ENCODE data around the gene TSPAN18.

Gene TSPAN18

DNA sequence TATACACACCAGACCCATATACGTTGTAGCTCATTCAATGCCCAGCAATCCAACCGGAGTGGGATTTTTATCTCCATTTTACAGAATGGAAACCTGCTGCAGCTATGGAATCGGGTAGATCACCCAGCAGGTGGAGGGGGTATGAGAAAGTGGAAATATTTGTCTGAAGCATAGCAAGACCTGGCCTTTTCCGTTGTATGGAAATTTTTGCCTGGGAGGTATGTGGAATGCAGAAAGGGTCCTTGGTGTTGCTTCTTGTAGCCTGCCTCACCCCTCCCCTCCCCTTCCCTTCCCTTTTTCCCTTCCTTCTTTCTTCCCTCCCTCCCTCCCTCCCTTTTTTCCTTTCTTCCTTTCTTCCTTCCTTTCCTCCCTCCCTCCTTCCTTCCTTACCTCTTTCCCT is 15.2 kb downstream of the TSPAN18 start:
- DNase-seq: no peak

DNA sequence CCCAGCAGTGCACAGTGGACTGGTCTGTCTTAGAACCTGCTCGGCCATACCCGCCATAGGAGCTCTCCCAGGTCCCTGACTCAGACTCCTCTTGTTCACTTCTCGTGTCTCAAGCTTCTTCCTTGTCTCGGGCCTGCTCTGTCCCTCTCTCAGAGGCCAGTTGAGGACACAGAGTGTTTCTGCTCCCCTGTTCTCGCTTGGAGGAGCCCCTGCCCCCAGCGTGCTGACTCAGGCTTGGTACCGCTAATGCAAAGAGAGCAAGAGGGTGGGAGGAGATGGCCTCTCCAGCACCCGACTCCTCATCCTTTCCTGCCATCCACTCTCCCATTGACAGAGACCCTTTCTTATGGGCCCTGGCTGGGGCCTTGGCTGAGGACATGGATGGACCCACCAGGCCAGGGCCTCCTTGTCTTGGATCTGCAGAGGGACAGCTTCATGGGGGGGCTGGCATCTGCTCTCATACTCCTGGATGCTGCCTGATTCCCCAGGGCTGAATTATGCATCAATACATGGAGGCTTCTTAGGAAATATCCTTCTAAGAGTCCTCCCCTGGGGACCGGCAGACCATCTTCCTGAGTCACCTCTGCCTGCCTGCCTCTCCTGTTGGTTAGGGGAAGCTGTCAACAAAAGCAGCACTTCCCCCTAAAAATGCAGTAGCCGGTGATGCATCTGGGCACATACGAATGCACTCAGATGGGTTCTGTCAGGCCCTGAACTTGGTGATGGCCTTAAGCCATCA is 15.9 kb downstream of the TSPAN18 start:
- no peak for DNase-seq

DNA sequence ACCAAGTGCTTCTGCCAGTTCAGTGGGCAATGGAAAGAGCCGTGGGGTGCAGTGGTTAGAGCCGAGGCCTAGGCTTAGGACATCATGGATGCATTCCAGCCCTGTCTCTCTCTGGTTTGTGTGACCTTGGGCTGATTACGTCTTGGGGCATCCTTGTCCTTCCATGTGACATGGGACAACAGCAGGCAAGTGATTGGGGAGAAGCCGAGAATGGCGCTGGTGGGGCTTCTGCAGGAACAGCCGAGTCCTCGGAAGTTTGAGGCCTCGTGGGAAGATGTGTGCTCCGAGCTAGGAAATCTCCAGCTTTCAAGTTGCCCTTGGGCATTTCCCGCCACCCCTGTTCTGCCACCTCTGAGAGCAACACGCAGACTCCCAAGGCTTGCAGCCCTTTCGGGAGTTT is 16.6 kb downstream of the TSPAN18 start:
- DNase-seq: no peak

DNA sequence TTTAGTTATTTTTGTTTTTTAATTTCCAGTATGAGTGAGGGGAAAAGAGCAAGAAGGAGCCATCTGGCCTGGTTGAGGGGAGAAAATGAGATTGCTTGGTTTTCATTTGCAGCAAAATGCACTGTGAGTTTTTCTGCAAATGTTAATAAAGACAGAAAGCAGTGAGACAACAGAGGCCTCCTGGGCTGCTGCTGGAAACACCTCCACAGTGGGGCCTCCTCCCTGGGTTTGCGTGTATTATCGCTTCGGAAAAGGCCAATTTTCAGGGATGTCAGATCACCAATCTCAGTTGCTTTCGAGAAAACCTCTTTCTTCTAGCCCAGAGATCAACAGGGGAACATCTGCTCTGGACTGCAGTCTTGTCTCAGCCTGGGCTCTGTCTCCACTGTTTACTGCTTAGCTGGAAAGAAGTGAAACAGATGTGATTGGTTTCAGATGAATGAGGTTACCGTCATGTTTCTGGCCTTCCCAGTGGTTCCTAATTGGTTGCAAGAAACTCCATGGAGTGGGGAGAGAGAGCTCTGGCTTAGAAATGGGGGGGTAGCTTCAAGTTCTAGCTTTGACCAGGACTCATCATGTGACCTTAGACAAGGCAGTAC is 17.3 kb downstream of the TSPAN18 start:
- DNase-seq: no peak

DNA sequence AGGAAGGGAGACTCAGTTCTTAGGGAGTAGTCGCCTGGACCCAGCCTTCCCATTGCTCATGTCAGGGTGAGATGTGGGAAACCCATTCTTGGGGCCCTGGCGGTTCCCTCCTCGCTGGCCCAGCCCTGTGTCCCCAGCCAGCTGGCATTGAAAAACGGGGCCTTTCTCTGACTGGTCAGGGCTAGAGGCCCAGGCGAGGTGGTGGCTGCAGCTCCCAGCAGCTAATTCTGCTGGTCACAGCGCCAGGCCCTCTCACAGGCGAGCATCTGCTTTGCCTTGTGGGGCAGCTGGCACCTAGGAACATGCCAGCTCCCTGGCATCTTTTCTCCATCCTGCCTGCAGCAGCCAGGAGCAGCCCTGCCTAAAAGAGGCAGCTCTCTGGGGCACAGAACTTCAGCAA is 20.1 kb downstream of the TSPAN18 start:
- DNase-seq: peak; percentile 20

DNA sequence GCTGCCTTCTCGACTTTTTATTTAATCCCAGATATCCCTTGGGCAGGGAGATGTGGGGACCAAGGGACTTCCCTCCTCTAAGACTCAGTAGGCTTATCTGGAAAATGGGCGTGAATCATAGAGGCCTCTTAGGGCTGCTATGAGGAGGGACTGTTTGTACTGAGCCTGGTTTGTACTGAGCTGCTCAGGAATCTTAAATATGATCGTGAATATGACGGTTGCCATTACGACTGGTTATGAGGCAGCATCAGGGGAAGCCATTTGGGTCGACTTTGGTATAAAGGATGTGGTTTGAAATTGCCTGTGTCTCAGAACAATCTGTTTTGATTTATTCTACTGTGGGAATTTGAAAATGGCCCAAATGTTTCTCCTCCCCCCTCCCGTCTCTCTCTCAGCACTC is 20.6 kb downstream of the TSPAN18 start:
- no peak for DNase-seq

DNA sequence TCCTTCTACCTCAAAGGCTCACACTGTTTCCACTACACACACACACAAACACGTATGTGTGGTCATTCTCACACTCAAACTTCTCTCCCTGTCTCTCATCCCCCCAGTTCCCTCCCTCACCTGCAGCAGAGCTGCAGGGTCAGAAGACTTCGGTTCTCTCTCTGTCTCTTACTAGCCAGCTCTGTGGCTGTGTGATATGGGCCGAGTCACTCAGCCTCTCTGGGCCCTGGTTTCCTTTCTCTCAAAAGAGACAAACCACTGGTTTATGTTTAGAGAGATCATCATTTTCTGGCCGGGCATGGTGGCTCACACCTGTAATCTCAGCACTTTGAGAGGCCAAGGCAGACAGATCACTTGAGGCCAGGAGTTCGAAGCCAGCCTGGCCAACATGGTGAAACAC is 21.1 kb downstream of the TSPAN18 start:
- no peak for DNase-seq

DNA sequence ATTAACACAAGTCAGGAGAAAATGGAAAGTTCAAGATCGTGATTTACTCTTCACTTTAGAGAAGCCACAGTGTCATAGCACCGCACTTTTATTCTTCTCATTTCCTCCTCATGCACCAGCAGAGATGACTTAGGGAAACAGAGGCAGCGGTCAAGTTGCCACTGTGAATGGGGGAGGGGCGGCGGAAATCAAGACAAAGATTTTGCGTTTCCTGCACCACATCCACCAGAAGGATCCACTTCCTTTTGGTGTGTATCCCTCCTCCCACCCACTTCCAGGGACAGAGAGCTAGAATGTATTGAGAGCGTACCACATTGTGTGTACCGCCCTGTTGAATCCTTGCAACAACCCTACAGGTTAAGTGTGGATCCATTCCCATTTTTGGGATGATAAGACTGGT is 21.8 kb downstream of the TSPAN18 start:
- DNase-seq: no peak

DNA sequence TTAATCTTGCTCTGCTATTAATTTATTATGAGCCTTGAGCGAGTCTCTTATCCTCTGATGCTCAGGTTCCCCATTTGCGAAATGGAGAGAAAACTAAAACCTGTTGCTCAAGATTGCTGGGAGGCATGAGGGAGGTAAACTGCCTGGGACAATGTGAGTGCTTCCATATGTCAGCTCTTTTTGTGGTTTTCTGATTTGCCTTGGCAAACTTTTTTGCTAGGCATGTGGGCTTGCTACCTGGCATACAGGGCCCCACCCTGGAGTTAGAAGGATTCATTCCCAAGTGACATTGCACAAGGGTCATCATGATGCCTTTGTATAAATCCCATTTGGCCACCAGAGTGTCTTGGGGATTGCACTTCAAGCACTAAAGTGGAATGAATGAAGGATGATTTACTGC is 22.4 kb downstream of the TSPAN18 start:
- DNase-seq: no peak

DNA sequence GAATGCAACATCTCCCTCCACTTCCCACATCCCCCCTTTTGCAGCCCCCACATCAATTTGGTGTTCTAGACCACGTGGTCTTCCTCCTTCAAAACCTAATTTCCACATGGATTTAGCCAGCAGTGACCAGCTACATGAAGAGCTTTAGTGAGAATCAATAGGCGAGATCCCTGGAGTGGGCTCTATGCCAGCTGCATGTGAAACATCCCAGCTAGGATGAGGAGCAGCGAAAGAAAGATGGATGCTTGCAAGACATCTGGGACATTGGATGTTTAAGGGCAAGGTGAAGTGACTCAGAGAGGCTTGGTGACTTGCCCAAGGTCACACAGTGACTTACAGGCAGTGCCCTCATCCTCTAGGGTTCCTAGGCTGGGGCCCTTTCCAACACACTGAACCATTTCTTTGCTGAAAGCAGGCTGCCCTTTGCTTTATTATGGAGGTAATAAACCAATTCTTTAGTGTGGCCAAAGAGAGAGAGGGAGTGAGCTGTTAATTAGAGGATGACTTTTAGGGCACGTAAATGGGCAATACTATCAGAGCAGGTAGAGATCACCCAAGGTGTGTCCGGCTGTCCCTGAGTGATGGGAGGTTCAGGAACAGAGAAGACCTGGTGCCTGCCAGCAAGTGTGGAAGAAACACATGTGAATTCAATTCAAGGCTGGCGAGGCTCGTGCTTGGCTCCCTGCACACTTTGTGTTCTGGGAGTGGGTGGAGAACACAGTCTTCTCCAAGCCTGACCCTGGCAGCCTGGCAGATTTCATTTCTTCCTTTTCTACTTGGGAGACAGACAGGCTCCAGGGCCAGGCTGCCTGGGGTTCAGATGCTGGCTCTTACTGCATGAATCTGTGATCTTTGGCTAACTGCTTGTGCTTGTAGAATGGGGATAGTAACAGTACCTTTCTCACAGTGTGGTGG is 24.0 kb downstream of the TSPAN18 start:
- DNase-seq: no peak

DNA sequence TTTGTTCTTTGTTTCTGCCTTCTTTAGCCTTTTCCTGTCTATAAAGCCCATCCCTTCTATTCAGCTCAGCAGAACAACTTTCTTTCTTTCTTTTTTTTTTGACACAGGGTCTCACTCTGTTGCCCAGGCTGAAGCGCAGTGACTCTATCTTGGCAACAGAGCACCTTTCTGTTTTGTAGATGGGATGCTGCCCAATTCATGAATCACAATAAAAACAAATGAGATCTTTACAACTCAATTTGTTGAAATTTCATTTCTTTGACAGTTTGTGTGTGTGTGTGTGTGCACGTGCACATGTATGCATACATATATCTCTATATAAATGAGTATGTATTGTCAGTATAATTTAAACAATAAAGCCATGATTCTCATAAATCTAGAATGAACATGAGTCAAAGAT is 25.5 kb downstream of the TSPAN18 start:
- DNase-seq: no peak

DNA sequence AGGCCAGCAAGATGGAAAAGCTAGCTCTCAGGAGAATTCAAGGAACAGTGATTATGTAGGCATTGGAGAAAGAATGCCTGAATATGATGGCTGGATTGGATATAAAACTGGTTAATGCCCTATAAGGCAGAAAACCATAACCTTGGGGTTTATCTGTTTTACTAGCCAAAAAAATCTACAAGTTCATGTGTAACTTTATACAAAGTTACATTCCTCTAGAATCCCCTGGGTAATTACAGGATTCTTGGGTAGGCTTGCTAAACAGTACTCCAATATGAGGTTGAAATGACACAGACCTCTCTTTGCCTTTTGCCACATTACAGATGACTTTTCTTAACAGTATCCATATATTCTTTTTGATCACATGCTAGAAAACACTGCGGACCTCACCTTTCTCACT is 26.0 kb downstream of the TSPAN18 start:
- DNase-seq: no peak

DNA sequence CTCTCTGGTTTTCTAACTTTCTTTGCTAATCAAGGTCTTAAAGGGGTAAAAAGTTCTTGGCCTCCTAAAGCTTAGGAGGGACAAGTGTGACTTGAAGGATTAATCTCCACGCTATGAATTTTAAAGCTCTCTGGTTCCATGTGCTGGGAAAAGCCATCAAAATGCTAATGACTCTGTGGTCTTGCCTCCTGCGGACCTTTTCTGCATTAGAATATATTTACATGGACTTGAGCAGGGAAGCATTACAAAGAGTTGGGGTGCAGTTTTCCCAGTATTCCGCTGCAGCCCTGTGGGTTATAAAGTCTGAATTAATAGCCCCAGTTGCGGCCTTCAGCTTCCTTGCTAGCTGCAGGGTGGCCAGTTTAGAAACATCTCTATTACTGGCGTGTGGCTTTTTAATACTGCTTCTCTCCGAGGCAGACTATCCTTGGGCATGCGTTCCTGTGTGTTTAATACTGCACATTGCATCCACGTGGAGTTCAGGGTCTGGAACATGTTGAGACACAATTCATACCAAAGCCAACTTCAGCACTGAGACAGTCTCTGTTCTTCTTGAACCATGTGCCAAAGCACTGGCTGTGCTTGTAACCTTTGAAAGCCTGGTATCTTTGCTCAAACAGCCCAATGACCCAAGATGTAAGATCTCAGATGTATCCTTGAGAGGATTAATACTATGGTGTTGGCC is 27.3 kb downstream of the TSPAN18 start:
- DNase-seq: no peak

DNA sequence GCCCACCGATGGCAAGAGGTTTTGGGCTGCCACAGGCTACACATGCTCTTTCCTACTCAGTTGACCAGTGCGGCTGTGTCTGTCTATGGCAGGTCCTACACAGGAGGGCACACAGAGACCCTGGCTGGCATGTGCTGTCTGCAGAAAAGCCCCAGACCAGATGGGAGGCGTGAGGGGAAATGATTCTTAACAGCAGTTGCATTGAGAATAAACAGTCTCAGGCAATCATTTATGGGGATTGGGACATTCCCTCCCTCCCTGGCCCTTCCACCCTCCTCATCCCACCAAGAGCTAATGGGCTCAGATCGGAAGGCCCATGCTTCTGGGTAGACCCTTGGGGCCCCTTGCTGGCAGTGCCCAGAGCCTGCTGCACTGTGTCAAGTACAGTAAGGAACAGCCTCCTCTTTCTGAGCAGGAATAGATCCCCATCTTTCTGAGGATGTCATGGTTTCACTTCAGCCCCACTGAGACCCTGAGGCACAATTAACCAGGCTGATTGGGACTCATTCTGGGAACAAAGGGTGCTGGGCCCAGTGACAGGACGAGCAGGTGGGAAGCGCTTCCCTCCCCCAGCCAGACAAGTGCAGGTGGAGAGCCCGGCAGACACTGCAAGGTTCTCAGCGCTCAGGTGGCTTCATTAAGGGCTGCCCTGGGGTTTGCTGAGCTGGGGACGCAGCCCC is 28.3 kb downstream of the TSPAN18 start:
- DNase-seq: no peak

DNA sequence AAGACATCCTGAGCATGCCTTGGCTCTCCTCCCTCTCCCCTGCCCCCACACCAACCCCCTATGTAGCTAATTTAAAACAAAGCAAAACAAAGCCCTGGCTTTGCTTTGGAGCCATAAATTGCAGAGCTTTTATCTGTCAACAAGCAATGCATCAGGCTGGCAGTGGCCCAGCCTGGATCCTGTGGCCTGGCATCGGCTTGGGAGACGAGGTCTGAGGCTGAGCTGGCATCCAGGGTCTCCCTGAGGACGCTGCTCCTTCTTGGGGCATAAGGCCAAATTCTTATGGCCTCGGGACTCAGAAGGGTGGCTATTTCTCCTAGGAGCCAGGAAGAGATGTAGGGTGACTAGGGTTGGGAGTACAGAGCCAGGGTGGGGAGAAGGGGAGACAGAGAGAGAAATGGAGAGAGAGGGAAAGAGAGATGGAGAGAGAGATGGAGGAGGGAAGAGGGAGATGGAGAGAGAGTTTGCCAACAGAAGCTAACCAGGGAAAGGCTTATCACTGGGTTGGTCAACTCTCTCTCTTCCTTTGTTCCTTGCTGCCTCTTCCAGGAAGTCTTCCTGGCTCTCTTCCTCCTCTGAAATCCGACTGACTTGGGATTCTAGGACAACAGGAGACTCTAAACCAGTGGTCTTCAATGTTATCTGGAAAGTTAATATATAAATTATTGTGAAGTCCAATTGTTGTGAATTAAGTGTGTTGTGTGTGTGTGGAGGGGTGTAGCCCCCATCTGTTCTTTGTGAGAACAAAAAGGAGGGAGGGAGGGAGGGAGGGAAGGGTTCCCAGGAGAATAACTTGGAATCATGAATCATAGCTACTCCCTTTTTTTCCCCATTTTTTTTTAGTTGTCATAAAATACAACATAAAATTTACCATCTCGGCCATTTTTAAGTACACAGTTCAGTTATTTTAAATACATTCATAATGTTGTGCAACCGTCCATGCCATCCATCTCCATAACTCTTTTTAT is 29.1 kb downstream of the TSPAN18 start:
- peak; percentile 27 for DNase-seq

DNA sequence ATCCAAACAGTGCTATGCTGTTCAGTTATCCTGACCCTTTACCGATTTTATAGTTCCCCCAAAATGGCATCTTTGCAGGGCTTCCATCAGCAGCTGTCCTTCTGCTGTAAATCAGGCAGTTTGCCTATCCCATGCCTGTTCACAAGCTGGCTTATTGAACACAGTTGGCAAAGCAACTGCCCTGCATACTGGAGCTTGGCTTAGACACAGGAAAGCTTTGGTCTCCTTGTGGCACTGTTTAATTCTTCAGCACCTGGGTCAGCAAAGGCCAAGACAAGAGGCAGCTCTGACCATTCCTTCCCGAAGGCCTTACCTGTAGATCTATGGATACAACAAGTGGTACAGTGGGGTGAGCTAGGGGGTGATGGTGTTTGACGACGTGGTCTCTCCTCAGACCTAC is 32.2 kb downstream of the TSPAN18 start:
- no peak for DNase-seq

DNA sequence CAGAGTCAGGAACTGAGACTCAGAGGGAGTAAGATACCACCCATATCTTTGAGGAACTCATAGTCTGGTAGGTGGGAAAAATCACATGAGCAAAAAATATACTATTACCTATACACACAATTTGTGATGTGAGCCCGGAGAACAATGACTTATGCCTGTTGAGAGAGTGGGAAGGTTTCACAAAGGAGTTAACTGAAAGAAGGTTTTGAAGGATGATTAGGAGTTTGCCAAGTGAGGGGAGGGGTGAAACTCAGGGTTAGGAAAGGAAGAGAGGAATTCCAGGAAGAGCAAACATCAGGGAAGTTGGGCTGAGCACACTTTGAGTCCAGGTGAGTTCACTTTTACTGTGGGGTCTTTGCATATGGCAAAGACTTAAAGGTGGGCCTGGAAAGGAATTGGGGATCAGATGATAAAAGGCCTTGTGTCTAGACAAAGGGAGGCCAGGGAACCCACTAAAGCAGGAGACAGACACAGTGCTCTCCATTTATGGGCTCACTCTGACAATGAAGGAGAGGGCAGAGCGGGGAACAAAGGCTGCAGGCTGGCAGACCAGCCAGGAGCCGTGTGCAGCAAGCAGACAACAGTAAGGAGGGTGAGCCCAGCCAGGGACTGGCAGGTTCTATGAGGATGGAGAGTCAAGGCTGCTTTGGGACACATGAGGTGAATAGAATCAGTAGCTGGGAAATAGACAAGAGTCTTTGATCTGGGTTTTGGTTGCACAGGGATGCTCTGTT is 33.1 kb downstream of the TSPAN18 start:
- DNase-seq: no peak

DNA sequence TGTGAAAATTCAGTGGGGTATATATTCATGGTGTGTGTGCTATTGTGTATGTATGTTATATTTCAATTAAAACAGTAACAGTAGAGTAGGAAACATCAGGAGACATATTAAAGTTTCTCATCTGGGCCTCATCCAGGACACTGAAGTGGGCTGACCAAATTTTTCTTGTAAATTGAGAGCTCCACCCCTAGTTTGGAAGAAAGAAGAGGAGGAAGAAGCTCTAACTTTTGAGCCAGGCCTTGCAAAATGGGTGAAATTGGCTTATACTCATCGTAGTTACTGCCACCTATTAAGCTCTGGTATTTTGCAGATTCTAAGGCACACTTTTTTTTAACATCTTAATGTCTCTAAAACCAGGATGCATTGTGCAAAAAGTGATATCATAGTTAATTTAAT is 33.7 kb downstream of the TSPAN18 start:
- DNase-seq: no peak

DNA sequence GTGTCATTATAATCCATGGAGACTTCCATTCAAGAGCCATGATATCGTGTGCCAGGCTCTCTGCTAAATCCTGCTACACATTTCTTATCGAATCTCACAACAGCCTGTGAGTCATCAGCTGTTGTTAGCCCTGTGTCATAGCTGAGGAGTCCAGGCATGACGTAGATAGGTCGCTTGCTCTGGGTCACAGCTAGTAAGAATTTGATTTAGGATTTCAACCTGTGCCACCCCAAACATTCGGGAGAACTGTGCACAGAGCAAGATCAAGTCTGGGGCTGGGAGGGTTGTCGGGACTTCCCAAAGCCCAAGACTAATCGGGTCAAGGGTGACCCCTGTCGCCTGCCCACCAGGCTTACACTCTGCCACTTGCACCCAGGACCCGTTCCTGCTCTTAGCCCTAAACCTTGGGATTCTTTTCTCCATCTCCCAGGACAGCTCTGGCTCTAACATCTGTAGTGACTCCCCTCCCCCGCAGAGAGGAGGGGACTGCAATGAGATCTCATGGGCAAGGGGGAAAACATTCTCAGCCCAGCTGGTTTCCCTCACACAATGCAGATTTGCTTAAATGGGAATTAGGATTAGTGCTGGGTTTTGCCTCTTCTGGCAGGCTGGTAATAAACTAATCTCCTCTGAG is 34.3 kb downstream of the TSPAN18 start:
- no peak for DNase-seq

DNA sequence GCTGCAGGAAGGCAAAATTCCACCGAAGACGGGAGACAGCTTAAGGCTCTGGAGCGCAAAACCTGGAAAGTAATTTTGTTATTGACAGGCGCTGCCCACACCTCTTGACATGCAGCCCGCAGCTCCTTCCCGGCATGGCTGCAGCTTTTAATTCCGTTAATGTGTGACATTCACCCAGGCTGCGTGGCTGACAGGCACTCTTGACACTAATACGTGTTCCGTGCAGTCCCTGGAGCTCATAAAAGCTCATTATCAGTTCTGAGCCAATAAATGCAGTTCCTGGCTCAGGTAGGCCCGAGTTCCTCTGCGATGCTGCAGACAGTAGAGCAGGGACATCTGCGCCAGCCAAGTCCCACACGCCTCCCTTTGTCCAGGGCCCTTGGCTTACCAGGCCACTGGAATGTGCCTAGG is 34.8 kb downstream of the TSPAN18 start:
- DNase-seq: no peak
